ENCODE data around the gene TTC39A.

The TTC39A gene

GRCh38 chr1:51294566-51295184 is 35.7 kb downstream of the TTC39A start:
- no peak for DNase-seq (ENCODE audit: low read depth)
- TF ChIP-seq CTCF (IDR thresholded peaks at IDR 0.05; ENCODE audit: insufficient read depth, low read depth, low read length, missing control alignments): no peak
- H3K4me3 ChIP-seq (ENCODE audit: low read depth, low read length): no peak overlapping the region

DNA sequence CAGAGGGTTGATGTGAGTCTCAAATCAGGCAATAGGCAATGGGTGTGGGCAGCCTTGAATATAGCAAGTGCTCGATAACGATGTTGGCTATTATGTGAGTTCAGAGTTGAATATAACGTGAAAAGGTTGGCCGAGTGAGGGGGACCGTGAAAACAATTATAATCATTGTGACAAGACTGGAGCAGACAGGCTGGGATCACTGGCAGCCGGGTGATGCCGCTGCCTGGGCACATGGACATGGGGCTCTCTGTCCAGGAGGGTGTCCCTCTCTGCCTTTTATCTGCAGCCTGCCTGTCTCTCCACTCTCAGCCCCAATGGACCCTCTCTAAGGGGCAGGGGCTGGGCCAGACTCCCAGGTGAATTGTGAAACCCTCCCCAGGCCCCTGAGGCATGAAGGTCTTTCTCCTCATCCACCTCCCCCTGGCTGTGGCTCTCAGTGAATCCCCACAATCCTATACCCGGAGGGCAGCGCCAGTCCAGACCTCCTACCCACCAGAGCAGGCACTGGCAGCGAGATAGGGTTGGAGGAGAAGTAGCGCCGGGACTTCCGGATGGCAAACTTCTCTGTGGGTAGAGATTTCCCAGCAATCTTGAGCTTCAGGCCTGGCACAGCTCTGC is 36.4 kb downstream of the TTC39A start:
- no peak overlapping the region for H3K4me3 ChIP-seq (ENCODE audit: low read depth, low read length)
- no peak for TF ChIP-seq CTCF (IDR thresholded peaks at IDR 0.05; ENCODE audit: insufficient read depth, low read depth, low read length, missing control alignments)
- no peak for DNase-seq (ENCODE audit: low read depth)

- no peak overlapping the region for H3K4me3 ChIP-seq (ENCODE audit: low read depth, low read length)
- DNase-seq (ENCODE audit: low read depth): no peak
- TF ChIP-seq CTCF (IDR thresholded peaks at IDR 0.05; ENCODE audit: insufficient read depth, low read depth, low read length, missing control alignments): no peak
Measured at GRCh38 chr1:51290489-51290847, 39.9 kb downstream of the TTC39A start.

DNA sequence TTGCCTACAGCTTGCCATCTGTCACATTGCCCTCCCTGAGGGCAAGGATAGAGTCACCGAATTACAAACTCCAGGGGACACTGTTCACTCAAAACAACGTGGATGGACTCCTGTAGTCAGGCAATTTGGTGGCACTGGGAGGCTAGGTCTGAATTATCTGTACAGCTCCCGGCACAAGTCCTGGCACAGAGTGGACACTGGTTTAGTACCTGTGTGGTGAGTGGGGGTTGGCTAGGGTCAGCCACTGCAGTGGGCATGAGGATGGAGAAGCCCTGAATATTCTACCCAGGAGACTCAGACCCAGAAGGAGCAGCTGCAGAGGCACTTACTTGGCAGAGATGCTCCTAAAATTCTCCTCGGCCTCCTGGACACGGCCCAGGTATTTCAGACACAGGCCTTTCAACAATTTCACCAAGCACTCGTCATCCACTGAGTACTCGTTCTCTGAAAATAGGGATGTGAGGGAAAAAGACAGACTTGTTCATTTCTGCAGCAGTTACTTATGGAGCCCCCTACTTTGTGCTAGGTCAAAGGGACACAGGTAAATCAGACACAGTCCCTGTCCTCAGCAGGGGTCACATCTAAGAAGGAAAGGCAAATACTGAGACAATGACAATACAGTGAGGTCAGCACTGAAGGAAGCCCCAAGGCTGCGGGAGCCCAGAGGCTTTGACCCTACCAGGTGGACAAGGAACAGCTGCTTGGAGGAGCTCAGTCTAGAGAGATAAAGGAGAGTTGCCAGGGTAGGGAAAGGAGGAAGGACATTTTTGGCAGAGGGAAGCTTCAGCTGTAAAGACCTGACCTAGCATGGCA is 40.5 kb downstream of the TTC39A start:
- no peak for TF ChIP-seq CTCF (IDR thresholded peaks at IDR 0.05; ENCODE audit: insufficient read depth, low read depth, low read length, missing control alignments)
- H3K4me3 ChIP-seq (ENCODE audit: low read depth, low read length): no peak overlapping the region
- DNase-seq (ENCODE audit: low read depth): no peak

- DNase-seq (ENCODE audit: low read depth): no peak
Measured at GRCh38 chr1:51288578-51288977, 41.8 kb downstream of the TTC39A start.

DNA sequence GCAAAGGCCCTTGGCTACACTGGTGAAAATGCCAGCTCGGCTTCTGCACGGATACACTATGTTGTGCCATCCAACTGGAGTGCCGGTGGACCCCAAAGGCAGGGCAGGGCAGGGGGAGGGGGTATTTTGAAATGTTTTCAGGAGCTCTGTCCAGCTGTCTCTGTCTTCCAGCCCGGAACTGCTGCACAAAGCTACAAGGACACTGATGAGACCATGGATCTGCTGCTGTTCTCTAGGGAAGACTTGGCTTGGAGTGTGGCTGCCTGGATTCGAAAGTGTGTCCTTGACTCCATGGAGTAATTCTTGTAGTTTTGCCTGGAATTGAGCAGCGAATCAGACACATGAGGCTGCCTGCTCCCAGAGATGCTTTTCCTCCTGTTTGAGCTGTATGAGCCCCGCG is 42.4 kb downstream of the TTC39A start:
- H3K4me3 ChIP-seq (ENCODE audit: low read depth, low read length): no peak overlapping the region
- DNase-seq (ENCODE audit: low read depth): no peak
- no peak for TF ChIP-seq CTCF (IDR thresholded peaks at IDR 0.05; ENCODE audit: insufficient read depth, low read depth, low read length, missing control alignments)

More at GRCh38 chr1:51288578-51288977, 41.8 kb downstream of the TTC39A start:
- TF ChIP-seq CTCF (IDR thresholded peaks at IDR 0.05; ENCODE audit: insufficient read depth, low read depth, low read length, missing control alignments): no peak
- H3K4me3 ChIP-seq (ENCODE audit: low read depth, low read length): no peak overlapping the region

Measured in GM12865 (cell line).